Anterior cingulate cortex (tissue), 58 donors: ENCODE data around the gene EYA4.

ENCODE experiments used
- DNase-seq, 58 donors: peaks; one replicate each; lab custom pipeline; 2025; lab: John Stamatoyannopoulos, UW

EYA4 gene

GRCh38 chr6:133341607-133342158, 100.5 kb downstream of the EYA4 start:
- DNase-seq: no peak

- no peak for DNase-seq
These were observed 102.1 kb downstream of the EYA4 start for GRCh38 chr6:133343220-133343619.

- DNase-seq: no peak
These were observed 107.7 kb downstream of the EYA4 start for GRCh38 chr6:133348846-133349245.

- DNase-seq: no peak
These were observed 109.8 kb downstream of the EYA4 start for GRCh38 chr6:133350928-133351327.

GRCh38 chr6:133352046-133352445, 110.9 kb downstream of the EYA4 start:
- DNase-seq: no peak

GRCh38 chr6:133353061-133353460, 111.9 kb downstream of the EYA4 start:
- DNase-seq: no peak

GRCh38 chr6:133355922-133356321, 114.8 kb downstream of the EYA4 start:
- no peak for DNase-seq

- DNase-seq: no peak
These were observed 117.5 kb downstream of the EYA4 start for GRCh38 chr6:133358574-133359150.

- no peak for DNase-seq
These were observed 118.1 kb downstream of the EYA4 start for GRCh38 chr6:133359256-133359655.

GRCh38 chr6:133359760-133360159, 118.6 kb downstream of the EYA4 start:
- DNase-seq: no peak

GRCh38 chr6:133360194-133360593, 119.0 kb downstream of the EYA4 start:
- DNase-seq: peak in 2 of 58 donors; percentile 10 to 16

GRCh38 chr6:133362813-133363212, 121.7 kb downstream of the EYA4 start:
- no peak for DNase-seq

GRCh38 chr6:133368664-133369063, 127.5 kb downstream of the EYA4 start:
- DNase-seq: no peak

- no peak for DNase-seq
These were observed 128.7 kb downstream of the EYA4 start for GRCh38 chr6:133369773-133370272.

GRCh38 chr6:133376743-133377142, 135.6 kb downstream of the EYA4 start:
- no peak for DNase-seq

- no peak for DNase-seq
These were observed 136.1 kb downstream of the EYA4 start for GRCh38 chr6:133377219-133377618.

- DNase-seq: no peak
These were observed 138.9 kb downstream of the EYA4 start for GRCh38 chr6:133380047-133380446.

GRCh38 chr6:133380723-133381122, 139.6 kb downstream of the EYA4 start:
- no peak for DNase-seq

- peak in 2 of 58 donors; percentile 0 to 3 for DNase-seq
These were observed 147.6 kb downstream of the EYA4 start for GRCh38 chr6:133388731-133389130.

GRCh38 chr6:133390168-133390567, 149.0 kb downstream of the EYA4 start:
- DNase-seq: no peak

GRCh38 chr6:133392015-133392414, 150.9 kb downstream of the EYA4 start:
- no peak for DNase-seq

GRCh38 chr6:133392641-133393040, 151.5 kb downstream of the EYA4 start:
- DNase-seq: no peak

- DNase-seq: no peak
These were observed 152.7 kb downstream of the EYA4 start for GRCh38 chr6:133393891-133394290.
